Endometrium (tissue), 2 donors: ENCODE measurements around the gene NKX2-3.

Experiments
- FAIRE-seq: peaks from 2 replicates; lab custom pipeline; 2012; peaks lifted over from hg19 to GRCh38; lab: Jason Lieb, UNC
- donor health status: control.
- donor health status: control.

Gene NKX2-3

DNA sequence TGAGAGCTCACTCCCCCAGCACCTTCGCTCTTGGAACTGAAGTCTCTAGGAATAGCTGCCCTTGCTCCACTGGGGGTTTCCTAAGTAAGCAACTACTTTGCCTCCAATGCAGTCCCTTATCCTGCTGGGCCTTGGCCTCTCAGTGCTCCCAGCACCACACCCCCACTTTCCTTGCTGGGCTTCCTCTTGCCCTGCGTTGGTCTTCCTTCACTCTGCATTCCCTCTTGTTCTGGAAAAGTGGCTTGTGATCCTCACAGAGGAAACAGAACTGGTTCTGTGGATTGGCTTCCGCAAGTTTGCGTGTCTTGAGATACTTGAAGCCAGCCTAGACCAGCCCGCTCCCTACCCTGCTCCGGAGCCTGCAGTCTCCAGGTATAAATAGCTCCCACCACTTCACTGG lies 6.4 kb downstream of the NKX2-3 start:
- no peak for FAIRE-seq

DNA sequence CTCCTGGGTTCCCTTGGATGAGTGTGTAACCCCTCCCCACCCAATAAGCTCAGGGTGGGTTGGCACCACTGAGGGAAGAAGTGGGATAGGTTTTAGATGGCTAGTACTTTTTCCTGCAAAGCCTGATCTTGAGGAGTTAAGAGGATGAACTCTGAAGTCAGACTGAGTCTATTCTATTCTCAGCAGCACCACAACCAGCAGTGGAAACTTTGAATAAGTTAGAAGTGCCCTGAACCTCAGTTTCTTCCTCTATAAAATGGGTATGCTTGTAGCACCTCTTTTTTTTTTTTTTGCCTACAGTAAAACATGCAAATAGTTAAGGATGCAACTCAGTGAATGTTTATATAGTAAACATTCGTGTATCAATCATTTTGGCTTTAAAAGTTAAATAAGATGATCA lies 7.1 kb downstream of the NKX2-3 start:
- no peak for FAIRE-seq

DNA sequence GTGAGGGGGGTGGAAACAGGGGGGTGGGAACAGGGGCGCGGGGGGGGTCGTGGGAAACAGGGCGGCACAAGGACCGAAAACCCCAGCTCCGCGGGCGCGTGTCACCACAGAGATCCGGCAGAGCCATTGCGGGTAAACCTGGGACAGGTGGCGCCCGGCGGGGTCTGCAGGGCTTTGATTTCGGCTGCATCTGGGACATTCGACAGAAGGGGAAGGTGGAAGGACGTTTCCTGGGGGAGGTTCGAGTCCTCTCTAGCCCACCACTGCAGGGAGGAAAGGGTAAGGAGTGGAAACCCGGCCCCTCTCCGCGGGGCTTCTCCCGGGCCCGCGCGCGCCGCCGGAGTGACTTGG lies 7.5 kb downstream of the NKX2-3 start:
- no peak for FAIRE-seq

DNA sequence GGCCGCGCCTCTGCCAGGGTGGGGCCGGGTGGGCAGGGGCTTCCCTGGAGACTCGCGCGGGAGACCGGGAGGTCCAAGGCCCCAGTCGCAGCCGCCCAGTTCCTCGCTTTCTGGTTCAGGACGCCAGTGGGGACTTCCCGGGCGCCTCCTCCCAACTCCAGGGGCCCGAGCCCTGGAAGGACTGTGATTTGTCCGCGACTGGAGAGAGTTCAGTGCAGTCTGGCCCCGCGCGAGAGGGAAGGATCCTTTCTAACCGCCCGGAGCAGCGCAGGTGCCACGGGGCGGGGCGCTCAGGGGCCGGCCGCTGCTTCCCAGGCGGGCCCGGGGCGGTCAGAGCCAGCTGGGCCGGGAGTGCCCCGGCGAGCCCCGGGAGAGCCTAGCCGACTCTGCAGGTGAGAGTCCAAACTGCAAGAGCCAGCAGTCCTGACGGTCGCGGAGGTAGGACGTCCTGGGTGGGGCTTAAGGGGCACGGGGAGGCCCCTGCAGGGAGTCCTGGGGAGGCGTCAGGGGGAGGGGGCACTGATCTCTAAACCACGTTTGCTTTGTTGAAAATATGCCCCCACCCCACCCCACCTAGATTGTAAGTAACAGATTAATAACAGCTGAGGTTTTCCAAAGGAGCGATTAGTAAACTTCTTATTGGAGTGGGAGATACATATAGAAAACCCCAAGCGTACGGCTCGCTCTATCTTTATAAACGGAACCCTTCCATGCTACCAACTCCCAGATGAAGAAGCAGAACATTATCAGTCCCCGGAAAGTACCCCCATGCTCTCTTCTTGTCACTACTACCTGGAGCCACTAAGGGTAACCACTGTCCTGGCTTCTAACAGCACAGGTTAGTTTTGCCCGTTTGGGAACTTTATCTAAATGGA lies 8.2 kb downstream of the NKX2-3 start:
- no peak for FAIRE-seq

DNA sequence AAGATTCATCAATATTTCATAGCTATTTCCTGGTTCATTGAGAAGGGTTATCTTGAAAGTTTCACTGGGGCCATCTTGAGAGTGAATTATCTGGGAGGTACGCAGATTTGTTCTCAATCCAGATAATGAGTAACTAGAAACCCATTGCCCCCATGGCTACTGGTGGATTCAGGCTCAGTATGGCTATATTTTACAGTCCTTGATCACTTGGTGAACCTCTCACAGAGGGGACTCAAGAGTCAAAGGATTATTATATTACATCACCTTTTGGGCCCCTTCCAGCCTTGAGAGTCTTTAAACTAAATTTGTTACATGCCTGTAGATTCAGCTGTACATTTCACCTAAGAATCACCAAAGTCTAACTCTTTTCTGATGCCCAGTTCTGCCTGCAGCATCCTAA lies 11.6 kb downstream of the NKX2-3 start:
- FAIRE-seq: no peak

DNA sequence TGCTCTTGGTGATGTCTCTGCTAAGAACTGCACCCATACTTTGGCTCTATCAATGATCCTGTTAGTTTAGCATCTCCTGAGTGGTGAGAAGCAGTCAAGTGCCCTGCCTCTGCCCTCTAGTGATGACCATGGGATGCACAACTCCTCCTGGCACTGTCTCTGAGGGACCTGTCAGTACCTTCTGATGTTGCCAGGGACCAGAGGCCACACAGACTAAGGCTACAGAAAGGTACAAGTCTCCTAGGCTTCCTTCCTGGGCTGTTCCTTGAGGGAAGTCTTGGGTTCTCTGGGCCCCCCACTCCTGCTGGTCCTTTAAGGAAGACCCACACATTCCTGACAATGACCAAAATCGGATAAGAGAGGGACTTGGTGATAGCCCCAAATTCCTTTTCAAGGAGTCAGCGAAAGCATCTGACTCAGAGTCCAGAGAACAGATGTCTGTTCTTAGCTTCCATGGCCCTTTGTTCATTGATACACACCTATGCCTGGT lies 15.3 kb downstream of the NKX2-3 start:
- no peak for FAIRE-seq

DNA sequence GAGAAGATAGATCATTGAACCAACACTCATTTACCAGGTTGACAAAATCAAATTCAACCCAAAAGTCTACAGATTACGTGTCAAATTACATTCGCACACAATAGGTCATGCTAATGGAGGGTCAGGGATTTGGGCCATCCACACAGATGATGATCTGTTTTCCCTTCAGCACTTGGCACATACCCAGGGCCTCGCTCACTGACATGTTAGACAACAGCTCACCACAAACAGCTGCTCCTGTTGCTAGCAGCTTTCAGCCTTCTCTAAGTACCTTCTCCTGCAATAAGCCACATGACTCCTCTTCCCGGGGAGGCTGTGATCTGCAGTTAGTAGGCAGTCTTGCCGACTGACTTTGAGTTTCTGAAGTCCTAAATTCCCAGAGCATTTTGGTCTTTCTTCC lies 18.4 kb downstream of the NKX2-3 start:
- no peak for FAIRE-seq

DNA sequence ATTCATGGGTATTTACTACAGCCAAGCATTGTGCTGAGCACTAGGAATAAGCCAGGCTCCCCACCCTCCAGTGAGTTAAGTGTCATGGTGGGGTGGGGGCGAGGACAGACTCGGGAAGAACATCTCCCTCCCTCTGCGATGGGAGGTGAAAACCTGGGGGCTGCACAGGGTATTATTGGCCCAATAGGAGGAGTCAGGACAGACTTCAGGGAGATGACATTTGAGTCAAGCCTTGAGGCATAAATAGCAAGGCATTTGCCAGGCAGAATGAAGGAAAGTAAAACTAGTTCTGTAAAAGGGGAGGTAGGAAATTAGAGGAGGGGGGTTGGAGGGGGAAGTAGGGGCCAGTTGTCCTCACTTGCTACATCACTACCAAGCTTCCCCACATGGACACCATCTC lies 18.9 kb downstream of the NKX2-3 start:
- no peak for FAIRE-seq

DNA sequence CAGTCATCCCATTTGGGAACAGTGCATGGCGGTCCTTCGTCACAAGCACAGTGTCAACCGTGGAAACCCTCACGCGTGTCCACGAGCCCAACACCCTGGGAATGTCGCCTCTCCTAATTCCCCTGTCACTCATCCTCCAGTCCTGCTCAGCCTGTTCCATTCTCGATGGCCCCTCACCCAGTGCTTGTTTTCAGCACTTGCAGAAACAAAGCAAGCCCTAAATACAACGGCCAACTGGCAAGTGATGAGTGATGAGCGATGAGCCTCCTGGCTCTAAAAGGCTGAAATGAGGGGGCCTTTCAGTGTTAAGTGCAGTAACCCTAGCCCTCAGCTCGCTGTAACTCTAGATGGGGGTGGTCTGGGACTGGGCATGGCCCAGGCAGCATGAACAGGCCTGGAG lies 22.6 kb downstream of the NKX2-3 start:
- no peak for FAIRE-seq

GRCh38 chr10:99555825-99556523 lies 23.2 kb downstream of the NKX2-3 start:
- FAIRE-seq: no peak

DNA sequence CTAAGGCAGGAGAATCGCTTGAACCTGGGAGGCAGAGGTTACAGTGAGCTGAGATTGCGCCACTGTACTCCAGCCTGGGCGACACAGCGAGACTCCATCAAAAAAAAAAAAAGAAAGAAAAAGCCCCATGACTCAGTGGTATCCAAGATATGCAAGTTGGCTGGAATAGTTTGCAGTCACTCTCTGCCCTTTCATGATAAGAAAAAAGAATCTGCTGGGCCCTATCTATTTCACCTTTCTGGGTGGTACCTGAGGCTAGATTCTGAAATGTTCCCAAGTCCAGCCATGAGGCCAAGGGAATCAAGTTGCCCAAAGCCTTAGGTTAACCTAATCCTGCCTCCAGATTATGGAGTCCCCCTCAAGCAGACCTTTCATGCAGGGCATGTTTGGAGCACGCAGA lies 24.3 kb downstream of the NKX2-3 start:
- FAIRE-seq: no peak

GRCh38 chr10:99558708-99559107 lies 26.0 kb downstream of the NKX2-3 start:
- no peak for FAIRE-seq

DNA sequence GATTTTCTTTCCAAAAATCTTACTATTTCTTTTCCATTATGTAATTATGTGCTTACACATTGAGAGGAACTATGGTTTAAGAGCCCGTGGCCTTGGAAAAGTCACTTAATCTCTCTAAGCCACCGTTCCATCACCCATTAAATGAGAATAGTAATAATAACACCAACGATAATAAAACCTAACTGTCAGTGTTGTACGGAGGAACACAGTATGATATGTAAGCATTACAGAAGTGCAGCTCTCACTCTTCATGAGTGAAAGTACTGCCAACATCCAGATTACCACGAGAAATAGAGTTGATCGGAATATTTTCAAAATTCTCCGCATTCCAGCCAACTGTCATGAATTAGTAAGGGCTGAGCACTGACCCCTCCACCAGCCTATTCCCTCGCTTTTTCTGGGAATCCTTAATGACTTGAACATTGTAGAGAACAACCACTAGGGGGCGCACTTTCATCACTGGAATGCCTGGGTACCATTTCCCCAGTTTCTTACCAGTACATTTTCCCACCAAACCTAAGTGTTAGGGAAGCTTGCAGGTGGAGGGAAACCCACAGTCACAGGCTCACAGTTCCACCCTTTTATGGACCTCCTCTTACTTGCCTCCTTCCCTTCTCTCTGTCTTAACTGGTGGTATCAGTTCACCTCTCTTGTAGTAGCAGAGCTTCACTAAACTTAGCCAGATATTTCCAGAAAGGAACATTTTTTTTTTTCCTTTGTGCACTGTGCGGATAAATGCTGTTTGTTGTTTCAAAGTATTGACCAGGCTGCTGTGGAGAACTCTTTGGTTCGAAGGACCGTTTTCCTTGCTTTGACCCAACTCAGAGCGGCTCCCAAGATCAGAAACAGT lies 27.8 kb downstream of the NKX2-3 start:
- no peak for FAIRE-seq

DNA sequence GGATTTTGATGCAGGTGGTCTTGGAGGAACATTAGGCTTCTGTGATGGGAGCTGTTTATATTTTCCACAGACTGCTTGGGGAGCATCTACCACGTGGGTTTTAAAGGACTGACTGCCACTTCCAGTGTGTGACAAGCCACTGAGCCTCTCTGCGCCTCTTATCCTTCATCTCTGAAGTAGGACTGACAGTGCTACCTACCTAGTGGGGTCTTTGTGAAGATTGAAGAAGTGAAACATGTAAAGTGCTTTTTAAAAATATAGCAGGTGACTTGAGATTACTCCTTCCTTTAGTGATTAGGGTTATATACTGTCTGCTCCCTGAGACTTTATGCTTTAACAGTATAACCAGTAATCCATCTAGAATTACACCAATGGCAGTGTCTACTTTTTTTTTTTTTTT lies 29.9 kb downstream of the NKX2-3 start:
- FAIRE-seq: no peak

- no peak for FAIRE-seq
These were observed 31.6 kb downstream of the NKX2-3 start for GRCh38 chr10:99564361-99564760.

DNA sequence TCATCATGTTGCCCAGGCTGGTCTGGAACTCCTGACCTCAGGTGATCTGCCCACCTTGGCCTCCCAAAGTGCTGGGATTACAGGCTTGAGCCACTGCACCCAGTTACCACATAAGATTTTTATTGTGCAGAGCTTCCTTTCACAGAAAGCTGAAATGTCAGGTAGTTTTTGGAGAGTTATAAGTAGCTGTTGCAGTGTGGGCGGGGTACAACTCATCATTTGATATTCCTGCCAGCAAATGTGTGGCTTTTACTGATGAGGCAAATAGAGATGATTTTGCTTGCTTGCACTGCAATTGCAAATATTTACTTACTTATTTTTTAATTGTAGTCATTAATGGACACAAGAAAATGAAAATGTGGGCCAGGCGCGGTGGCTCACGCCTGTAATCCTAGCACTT lies 32.4 kb downstream of the NKX2-3 start:
- no peak for FAIRE-seq

GRCh38 chr10:99569253-99569939 lies 36.7 kb downstream of the NKX2-3 start:
- no peak for FAIRE-seq

GRCh38 chr10:99569961-99570360 lies 37.2 kb downstream of the NKX2-3 start:
- FAIRE-seq: no peak

DNA sequence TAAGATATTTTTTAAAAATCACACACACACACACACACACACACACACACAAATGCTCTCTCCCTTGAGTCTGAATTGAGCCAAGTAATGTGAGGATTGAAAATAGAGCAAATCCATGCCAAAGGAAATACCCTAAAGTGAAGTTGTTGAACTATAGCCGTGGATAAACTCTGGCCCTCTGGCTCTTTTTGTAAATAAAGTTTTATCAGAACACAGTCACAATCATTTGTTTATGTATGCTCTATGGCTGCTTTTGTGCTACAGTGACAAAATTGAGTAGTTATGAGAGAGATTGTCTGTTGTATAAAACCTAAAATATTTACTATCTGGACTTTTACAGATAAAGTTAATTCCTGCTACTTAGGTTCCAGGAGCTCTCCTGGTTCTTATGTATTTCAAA lies 39.1 kb downstream of the NKX2-3 start:
- no peak for FAIRE-seq

DNA sequence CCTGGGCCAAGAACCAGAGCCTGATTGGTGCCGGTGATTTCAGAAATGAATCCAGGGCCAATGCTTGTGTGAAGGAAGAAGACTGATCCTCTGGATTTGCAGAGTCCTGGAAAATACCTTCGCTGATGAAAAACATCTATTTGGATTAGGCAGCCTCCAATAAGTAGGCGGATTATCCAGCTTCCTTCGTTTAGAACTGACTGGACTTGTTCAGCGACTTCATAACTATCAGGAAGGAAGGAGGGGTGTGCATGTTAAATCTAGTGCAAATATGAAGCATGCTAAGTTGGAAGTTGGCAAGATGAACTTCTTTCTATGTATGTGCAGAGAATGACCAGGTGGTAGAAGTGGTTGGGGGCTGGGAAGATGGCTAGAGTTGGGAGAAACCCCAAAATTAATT lies 41.0 kb downstream of the NKX2-3 start:
- no peak for FAIRE-seq

GRCh38 chr10:99579971-99580370 lies 47.2 kb downstream of the NKX2-3 start:
- FAIRE-seq: no peak

GRCh38 chr10:99582255-99582770 lies 49.6 kb downstream of the NKX2-3 start:
- FAIRE-seq: no peak
